Endothelial cell of umbilical vein (primary cell): Measurements from ENCODE around the gene MTMR3. TPM values are rescaled to one million over a fixed set of nuclear protein-coding genes. Genes with fewer than 3 reads are reported as not detected.

Source experiments
- BruUV-seq: library from RNA; stranded (reverse); fragments of 400-500 nt; replicated peaks from 2 replicates; lab custom pipeline; 2021; lab: Mats Ljungman, UMichigan
- CTCF ChIA-PET: fragments of 300-600, 350-600 bp; sonication (Branson Sonifier 250); formaldehyde crosslinking; loops from one replicate; lab custom pipeline; 2021; ENCODE audit warnings: antibody characterized with exemption, inconsistent platforms; lab: Charles Lee
- POLR2A ChIA-PET: fragments of 300-600, 350-600 bp; sonication (Branson Sonifier 250); formaldehyde crosslinking; loops from one replicate; lab custom pipeline; 2021; ENCODE audit warnings: antibody characterized with exemption, inconsistent platforms; lab: Charles Lee
- DNase-seq: peaks from one replicate; pipeline ENCODE4 v3.0.0-alpha.2; 2011; ENCODE audit warnings: low read depth, low spot score
- FAIRE-seq: peaks from 2 replicates; lab custom pipeline; 2011; peaks lifted over from hg19 to GRCh38; lab: Jason Lieb, UNC
- H2AFZ ChIP-seq: 2 replicates; pipeline ENCODE4 v1.6.0; 2012; ENCODE audit warnings: low read depth, low read length, control low read depth, inconsistent platforms
- H3K27ac ChIP-seq: 2 replicates; pipeline ENCODE4 v1.5.1; 2011; ENCODE audit warnings: low read depth, mild to moderate bottlenecking, control low read depth, low read length, moderate library complexity; ENCODE audit not compliant: insufficient read depth
- H3K27me3 ChIP-seq, 2 experiments: 2 replicates each; pipeline versions ENCODE4 v1.6.0 to v1.6.1; 2011; ENCODE audit warnings: low read length in 2 of 2, mixed read lengths in 1 of 2; ENCODE audit not compliant: control insufficient read depth in 2 of 2, insufficient read depth in 2 of 2
- H3K36me3 ChIP-seq, 2 experiments: 2 replicates in 1 of 2; 3 replicates in 1 of 2; pipeline ENCODE4 v1.5.1; 2011; ENCODE audit warnings: low read length in 2 of 2, mild to moderate bottlenecking in 1 of 2, moderate library complexity in 1 of 2; ENCODE audit not compliant: control insufficient read depth in 2 of 2, insufficient read depth in 2 of 2; ENCODE audit errors: extremely low read depth in 1 of 2
- H3K4me1 ChIP-seq: 3 replicates; pipeline ENCODE4 v1.5.1; 2011; ENCODE audit warnings: mild to moderate bottlenecking, low read length; ENCODE audit not compliant: control insufficient read depth, insufficient read depth; ENCODE audit errors: extremely low read depth
- H3K4me2 ChIP-seq: 2 replicates; pipeline ENCODE4 v1.6.1; 2011; ENCODE audit warnings: low read length, control low read depth, mixed read lengths; ENCODE audit not compliant: insufficient read depth
- H3K4me3 ChIP-seq, 3 experiments: fragments of 200-600 bp in 1 of 3; sonication (generic), shearing (Covaris generic) in 1 of 3; replicated peaks in 1 of 3; 2 replicates each; pipeline ENCODE4 v1.5.1; 2011 to 2016; ENCODE audit warnings: control low read depth in 3 of 3, low read length in 3 of 3, mild to moderate bottlenecking in 2 of 3, inconsistent platforms in 1 of 3, low read depth in 1 of 3, moderate library complexity in 1 of 3; ENCODE audit not compliant: insufficient read depth in 1 of 3
- H3K79me2 ChIP-seq: 2 replicates; pipeline ENCODE4 v1.6.0; 2012; ENCODE audit warnings: low read length, inconsistent platforms; ENCODE audit not compliant: control insufficient read depth, insufficient read depth
- H3K9ac ChIP-seq: replicated peaks from 2 replicates; pipeline ENCODE3; 2011; ENCODE audit warnings: low read length, control low read depth; ENCODE audit not compliant: insufficient read depth; ENCODE audit errors: extremely low read depth
- H3K9me1 ChIP-seq: replicated peaks from 3 replicates; pipeline ENCODE4 v1.6.0; 2011; ENCODE audit warnings: mild to moderate bottlenecking, low read length; ENCODE audit not compliant: control insufficient read depth, insufficient read depth; ENCODE audit errors: extremely low read depth
- H3K9me3 ChIP-seq: replicated peaks from 2 replicates; pipeline ENCODE4 v1.5.1; 2012; ENCODE audit warnings: low read length, inconsistent platforms; ENCODE audit not compliant: control insufficient read depth, insufficient read depth
- H4K20me1 ChIP-seq: replicated peaks from 2 replicates; pipeline ENCODE3; 2011; ENCODE audit warnings: mild to moderate bottlenecking, low read length; ENCODE audit not compliant: control insufficient read depth, insufficient read depth; ENCODE audit errors: extremely low read depth
- EZH2 ChIP-seq: IDR thresholded peaks from 2 replicates; pipeline ENCODE4 v1.6.1; 2012; ENCODE audit warnings: borderline replicate concordance, low read depth, mild to moderate bottlenecking, moderate library complexity, low read length, inconsistent platforms; ENCODE audit not compliant: severe bottlenecking
- FOS ChIP-seq: IDR thresholded peaks from 2 replicates; pipeline ENCODE4 v1.6.1; 2011; ENCODE audit warnings: mild to moderate bottlenecking, low read length, moderate library complexity, borderline replicate concordance; ENCODE audit not compliant: insufficient read depth
- GATA2 ChIP-seq: IDR thresholded peaks from 2 replicates; pipeline ENCODE4 v1.7.0; 2011; ENCODE audit warnings: low read depth, mild to moderate bottlenecking, moderate library complexity, mixed read lengths, low read length; ENCODE audit not compliant: insufficient read length, insufficient read depth
- MAX ChIP-seq: IDR thresholded peaks from 2 replicates; pipeline ENCODE4 v1.6.1; 2011; ENCODE audit not compliant: insufficient read depth, insufficient read length
- MYC ChIP-seq: IDR thresholded peaks from one replicate; pipeline ENCODE4 v1.6.1; 2011; ENCODE audit warnings: mild to moderate bottlenecking, low read depth, low read length
- POLR2A ChIP-seq: IDR thresholded peaks from 2 replicates; pipeline ENCODE4 v1.6.1; 2012; ENCODE audit warnings: low read depth, mild to moderate bottlenecking, control low read depth, low read length
- POLR2AphosphoS5 ChIP-seq: IDR thresholded peaks from 2 replicates; pipeline ENCODE4 v1.6.1; 2012; ENCODE audit warnings: low read depth, mild to moderate bottlenecking, control low read depth, low read length, moderate library complexity; ENCODE audit not compliant: insufficient read depth
- dilution Hi-C: fragments of 300-500 bp; cut with MboI; formaldehyde crosslinking; loops from one replicate; pipeline ENCODE4 v1.15.0; 2019; ENCODE audit warnings: low sequenced_read_pairs; ENCODE audit not compliant: extremely low pct_ligation_motif_present
- intact Hi-C: fragments of 100-400 bp; cut with micrococcal nuclease; formaldehyde crosslinking; loops from one replicate; pipeline ENCODE4 v1.10.0; 2022
- polyA plus RNA-seq, 4 experiments: library from polyadenylated mRNA; depleted of rRNA in 3 of 4; stranded (reverse) in 3 of 4; unstranded in 1 of 4; fragments of >200 nt; gene quantifications; 2 replicates each; pipeline versions ENCODE4 v1.2.1 to v1.2.3, GENCODE V29; 2011 to 2012; ENCODE audit warnings: missing spikeins in 1 of 4
- total RNA-seq: library from RNA; stranded (reverse); gene quantifications from 2 replicates; pipeline ENCODE4 v1.2.3, GENCODE V29; 2021

MTMR3 gene
- total and polyA plus RNA-seq, 2 donors (not counting 3 experiments of a cell fraction or from before 2014, with no cell fraction given) = 30.1 to 36.5 TPM

GRCh38 chr22:29992341-29993275 is 109.6 kb downstream of the MTMR3 start:
- Histone ChIP-seq H3K27me3 (no peaks in the 10 kb centered on the region), H3K4me1 (peaks cover 15% of the 10 kb centered on the region), H3K27ac (no peak overlapping the region), H3K4me2 (no peak overlapping the region), H3K9ac (no peak overlapping the region), H4K20me1 (no peaks in the 10 kb centered on the region), H3K9me3 (no peaks in the 10 kb centered on the region), H3K36me3 (peaks cover 0 to 3% of the 10 kb centered on the region in 2 experiments), H3K79me2 (no peaks in the 10 kb centered on the region), H2AFZ (no peak overlapping the region), H3K4me3 (no peak overlapping the region), H3K9me1 (no peaks in the 10 kb centered on the region)
- ChIA-PET CTCF (interaction anchor here (1.1 to 2.8 kb wide), 2 partner anchors 12 to 220 kb away, joined by 3 to 18 read pairs; no protein-coding TSS in a partner anchor), POLR2A (no interaction called here)
- DNase-seq (no peak), FAIRE-seq (no peak)
- TF ChIP-seq POLR2A (no peak), FOS (no peak), GATA2 (no peak), MAX (no peak), MYC (no peak), EZH2 (no peak), POLR2AphosphoS5 (no peak)
- dilution Hi-C loops (no loop called here), intact Hi-C loops (loop anchor here (5.0 kb wide), 1 partner anchor 155 kb away; the partner anchor contains the start of gene ASCC2)
- no TSS peak for BruUV-seq
